Measurements from ENCODE around the gene ETV6. TPM values are rescaled to one million over a fixed set of nuclear protein-coding genes. Genes with fewer than 3 reads are reported as not detected.

ETV6 gene
- total and polyA plus RNA-seq, 9 of the 15 experiments (the other 6 are each of a cell fraction or from before 2014, with no cell fraction given): 0.81 to 12.7 (median 4.1) TPM

- no peak overlapping the region for H3K27ac ChIP-seq (ENCODE audit: extremely low read depth, low read depth, low read length)
- no peak overlapping the region for H3K9ac ChIP-seq (ENCODE audit: insufficient read depth in 1 of 2, low read depth in 2 of 2, low read length in 2 of 2)
- H3K79me2 ChIP-seq (ENCODE audit: control insufficient read depth, insufficient read depth, low read length): no peaks in the 10 kb centered on the region
- peaks cover 0 to 11% of the 10 kb centered on the region in 2 experiments; a peak in 2 of 5 replicates for H3K4me1 ChIP-seq (replicated peaks in 1 of 2; ENCODE audit: control insufficient read depth in 2 of 2, insufficient read depth in 2 of 2, low read length in 2 of 2)
- intact Hi-C loops (cut with micrococcal nuclease): no loop called here
- H3K4me3 ChIP-seq: no peak overlapping the region
- no peak overlapping the region for H2AFZ ChIP-seq (ENCODE audit: low read depth, low read length)
- FAIRE-seq: no peak
- no peaks in the 10 kb centered on the region for H3K9me1 ChIP-seq (ENCODE audit: control insufficient read depth, insufficient read depth, low read length)
- no peak for DNase-seq (ENCODE audit: extremely low read depth in 1 of 4, low spot score in 3 of 4)
- 61% methylated on average over 3 of the region's 5 CpGs for WGBS (ENCODE audit: insufficient coverage, low coverage, missing lambda C conversion rate)
- TF ChIP-seq DIDO1 (tag; IDR thresholded peaks at IDR 0.05; ENCODE audit: low read depth) (no peak), AFF1 (IDR thresholded peaks at IDR 0.05; ENCODE audit: low read depth in 1 of 2, partially characterized antibody in 2 of 2) (no peak), SLC30A9 (CRISPR knock-in tag; IDR thresholded peaks at IDR 0.05) (no peak), FUS (optimal IDR thresholded peaks at IDR 0.05; ENCODE audit: low read depth, low read length) (no peak)
- BruUV-seq (replicated peaks): no TSS peak
- H3K9me3 ChIP-seq (replicated peaks; ENCODE audit: control insufficient read depth, insufficient read depth, low read depth, low read length): no peaks in the 10 kb centered on the region
- ATAC-seq: no peak
- no peaks in the 10 kb centered on the region for H4K20me1 ChIP-seq (replicated peaks; ENCODE audit: control insufficient read depth, insufficient read depth, low read length)
- in situ Hi-C loops (cut with MboI): no loop called here
- no peak overlapping the region for H3K4me2 ChIP-seq (ENCODE audit: insufficient read depth, low read length)
- ChIA-PET CTCF (ENCODE audit: low intra/inter-chr PET ratio) (no interaction called here), POLR2A (no interaction called here)
- no peaks in the 10 kb centered on the region for H3K36me3 ChIP-seq (ENCODE audit: control insufficient read depth, insufficient read depth, low read length)
- H3K27me3 ChIP-seq (ENCODE audit: control insufficient read depth in 2 of 2, insufficient read depth in 2 of 2, low read length in 2 of 2): no peaks in the 10 kb centered on the region
Observed at GRCh38 chr12:11702959-11703358, 53.5 kb downstream of the ETV6 start.
